ENCODE results near the gene DMRTC2.

The DMRTC2 gene

GRCh38 chr19:41868120-41868988 lies 23.5 kb downstream of the DMRTC2 start:
- Histone ChIP-seq H3K79me2 (ENCODE audit: insufficient read depth, low read length) (peaks cover 69% of the 10 kb centered on the region), H3K9me3 (ENCODE audit: insufficient read depth, low read length, severe bottlenecking) (no peaks in the 10 kb centered on the region), H3K4me2 (ENCODE audit: insufficient read depth, low read length) (peak overlapping the region; percentile 48), H3K27me3 (ENCODE audit: insufficient read depth, low read length, poor library complexity) (no peaks in the 10 kb centered on the region), H3K4me1 (ENCODE audit: insufficient read depth, low read length) (peaks cover 97% of the 10 kb centered on the region), H4K20me1 (ENCODE audit: insufficient read depth, low read length) (peaks cover 77% of the 10 kb centered on the region), H3K9ac (ENCODE audit: low read depth, low read length) (peak overlapping the region; percentile 36), H2AFZ (ENCODE audit: low read depth, low read length) (no peak overlapping the region), H3K36me3 (ENCODE audit: insufficient read depth, low read length) (peaks cover 94% of the 10 kb centered on the region), H3K4me3 (ENCODE audit: low read depth in 1 of 2, low read length in 2 of 2) (no peak overlapping the region), H3K27ac (ENCODE audit: low read length) (peak overlapping the region; percentile 73)
- no peak for TF ChIP-seq CTCF (IDR thresholded peaks at IDR 0.05; ENCODE audit: borderline replicate concordance, extremely low read depth, low read length, poor library complexity, severe bottlenecking)
- TF ChIP-seq EZH2 (IDR thresholded peaks at IDR 0.05; ENCODE audit: borderline replicate concordance, low read depth, low read length, severe bottlenecking) = no peak
- ATAC-seq (ENCODE audit: insufficient read depth, low read depth) = no peak
- DNase-seq = peak; percentile 28

- DNase-seq = no peak
- peaks cover 63% of the 10 kb centered on the region for H3K79me2 ChIP-seq (ENCODE audit: insufficient read depth, low read length)
- H3K36me3 ChIP-seq (ENCODE audit: insufficient read depth, low read length) = peaks cover 88% of the 10 kb centered on the region
- peak overlapping the region; percentile 73 for H3K27ac ChIP-seq (ENCODE audit: low read length)
- H3K27me3 ChIP-seq (ENCODE audit: insufficient read depth, low read length, poor library complexity) = no peaks in the 10 kb centered on the region
- no peaks in the 10 kb centered on the region for H3K9me3 ChIP-seq (ENCODE audit: insufficient read depth, low read length, severe bottlenecking)
- peak overlapping the region; percentile 48 for H3K4me2 ChIP-seq (ENCODE audit: insufficient read depth, low read length)
- H3K9ac ChIP-seq (ENCODE audit: low read depth, low read length) = peak overlapping the region; percentile 36
- H3K4me3 ChIP-seq (ENCODE audit: low read depth in 1 of 2, low read length in 2 of 2) = no peak overlapping the region
- H3K4me1 ChIP-seq (ENCODE audit: insufficient read depth, low read length) = peaks cover 96% of the 10 kb centered on the region
- no peak for ATAC-seq (ENCODE audit: insufficient read depth, low read depth)
- H2AFZ ChIP-seq (ENCODE audit: low read depth, low read length) = no peak overlapping the region
- TF ChIP-seq CTCF (IDR thresholded peaks at IDR 0.05; ENCODE audit: borderline replicate concordance, extremely low read depth, low read length, poor library complexity, severe bottlenecking) (no peak), EZH2 (IDR thresholded peaks at IDR 0.05; ENCODE audit: borderline replicate concordance, low read depth, low read length, severe bottlenecking) (no peak)
- H4K20me1 ChIP-seq (ENCODE audit: insufficient read depth, low read length) = peaks cover 73% of the 10 kb centered on the region
These were observed 24.1 kb downstream of the DMRTC2 start for GRCh38 chr19:41868989-41869300.

DNA sequence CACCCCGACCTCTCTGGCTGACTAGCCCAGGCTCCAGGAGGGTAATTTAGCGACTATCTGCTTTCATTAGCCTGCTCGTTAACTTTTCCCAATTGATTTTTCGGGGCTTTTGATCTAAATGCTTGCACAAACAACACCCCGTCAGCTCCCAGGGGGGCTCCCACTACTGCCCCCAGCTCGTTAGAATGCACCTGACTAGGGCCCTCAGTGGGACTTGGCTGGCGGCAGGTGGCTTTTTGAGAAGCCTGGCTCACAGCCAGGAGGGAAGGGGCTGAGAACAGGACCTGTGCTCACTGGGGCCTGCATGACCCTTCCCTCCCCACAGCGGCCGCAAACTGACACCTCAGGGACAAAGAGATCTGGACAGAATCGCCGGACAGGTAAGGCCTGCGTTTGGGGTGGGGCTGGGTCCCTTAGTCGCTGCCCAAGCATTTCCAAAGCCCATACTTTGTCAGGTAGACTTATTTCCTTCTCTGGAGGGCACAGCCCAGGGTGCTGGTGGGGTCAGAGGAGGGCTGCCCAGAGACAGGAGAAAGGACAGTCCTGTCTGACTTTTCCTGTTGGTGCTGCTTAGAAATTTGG lies 24.6 kb downstream of the DMRTC2 start:
- Histone ChIP-seq H3K4me1 (ENCODE audit: insufficient read depth, low read length) (peaks cover 96% of the 10 kb centered on the region), H3K9ac (ENCODE audit: low read depth, low read length) (peak overlapping the region; percentile 47), H3K79me2 (ENCODE audit: insufficient read depth, low read length) (peaks cover 58% of the 10 kb centered on the region), H3K4me2 (ENCODE audit: insufficient read depth, low read length) (peak overlapping the region; percentile 48), H2AFZ (ENCODE audit: low read depth, low read length) (no peak overlapping the region), H3K27me3 (ENCODE audit: insufficient read depth, low read length, poor library complexity) (no peaks in the 10 kb centered on the region), H3K36me3 (ENCODE audit: insufficient read depth, low read length) (peaks cover 83% of the 10 kb centered on the region), H3K4me3 (ENCODE audit: low read depth in 1 of 2, low read length in 2 of 2) (no peak overlapping the region), H3K27ac (ENCODE audit: low read length) (peak overlapping the region; percentile 73), H4K20me1 (ENCODE audit: insufficient read depth, low read length) (peaks cover 68% of the 10 kb centered on the region), H3K9me3 (ENCODE audit: insufficient read depth, low read length, severe bottlenecking) (no peaks in the 10 kb centered on the region)
- TF ChIP-seq CTCF (IDR thresholded peaks at IDR 0.05; ENCODE audit: borderline replicate concordance, extremely low read depth, low read length, poor library complexity, severe bottlenecking) = no peak
- no peak for TF ChIP-seq EZH2 (IDR thresholded peaks at IDR 0.05; ENCODE audit: borderline replicate concordance, low read depth, low read length, severe bottlenecking)
- DNase-seq = peak; percentile 24
- ATAC-seq (ENCODE audit: insufficient read depth, low read depth) = no peak
